ENCODE data around the gene RIMS3.
A peak's percentile ranks its signal among the peaks of the same experiment; 100 is the strongest.
"Not testable (repeated sequence)": the region's sequence is repeated elsewhere in the genome, so short reads cannot be mapped to it uniquely, and the experiment has no call there.

RIMS3 gene

DNA sequence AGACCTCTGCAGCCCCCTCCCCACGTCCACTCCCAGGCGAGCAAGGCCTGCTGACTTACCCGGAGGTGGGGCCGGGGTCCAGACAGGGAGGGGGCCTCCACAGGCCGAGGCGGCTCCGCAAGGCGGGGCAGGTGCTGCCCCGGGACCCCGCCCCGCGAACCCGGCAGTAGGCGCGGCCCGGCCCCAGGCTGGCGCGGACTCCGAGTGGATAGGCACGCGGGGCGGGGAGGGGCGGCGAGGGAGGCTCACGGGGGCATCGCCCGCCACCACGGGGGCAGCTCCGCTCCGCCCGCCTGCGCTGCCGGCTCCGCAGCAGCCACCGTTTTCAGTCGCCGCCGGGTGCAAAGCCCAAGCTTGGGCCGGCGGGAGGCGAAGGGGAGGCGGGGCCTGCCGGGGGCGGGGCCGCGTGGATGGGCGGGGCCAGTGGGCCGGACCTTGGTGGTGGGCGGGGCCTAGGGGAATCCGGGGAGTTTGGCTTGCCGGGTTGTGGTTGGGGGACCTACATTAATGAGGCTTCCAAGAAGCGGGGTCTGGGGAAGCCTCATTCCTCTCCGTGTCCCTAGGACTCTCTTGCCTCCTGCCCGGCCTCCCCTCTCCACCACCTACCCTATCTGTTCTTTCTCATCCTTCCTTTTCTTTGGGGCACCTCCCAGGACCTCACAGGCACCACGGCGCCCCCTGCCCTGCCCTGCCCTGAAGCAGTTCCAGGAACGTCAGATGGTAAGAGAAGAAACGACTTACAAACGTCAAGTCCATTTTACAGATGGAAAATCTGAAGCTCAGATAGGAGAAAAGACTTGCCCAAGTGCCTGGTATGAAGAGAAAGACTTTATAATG, at the start of gene RIMS3:
RIMS3 (minus strand) TSS at position 348 of the 837 bp plus-strand sequence. CDS start 23,757 bp downstream, outside the sequence.
- peak in 1 of 2 experiments; percentile 2 for DNase-seq (ENCODE audit: low read depth in 2 of 2)

DNA sequence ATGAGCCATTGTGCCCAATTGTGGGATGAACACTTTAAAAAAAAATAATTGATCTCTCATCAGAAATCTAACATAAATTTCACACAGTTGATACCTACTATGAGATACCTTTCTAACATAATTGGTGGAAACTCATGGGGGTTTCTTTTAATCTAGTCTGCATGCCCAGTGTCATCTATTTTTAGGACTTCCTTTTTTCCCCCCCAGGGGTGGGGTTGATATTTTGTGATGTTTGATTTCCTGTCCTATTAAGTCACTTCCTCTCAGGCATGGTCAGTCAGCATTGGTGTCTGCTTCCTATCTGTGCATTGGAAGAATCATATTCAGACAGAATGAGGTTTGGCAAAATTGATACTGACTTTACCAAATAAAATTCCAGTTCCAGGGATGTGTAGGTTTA, 47.5 kb upstream of the RIMS3 start:
- no peak for DNase-seq (ENCODE audit: low read depth in 2 of 2)

DNA sequence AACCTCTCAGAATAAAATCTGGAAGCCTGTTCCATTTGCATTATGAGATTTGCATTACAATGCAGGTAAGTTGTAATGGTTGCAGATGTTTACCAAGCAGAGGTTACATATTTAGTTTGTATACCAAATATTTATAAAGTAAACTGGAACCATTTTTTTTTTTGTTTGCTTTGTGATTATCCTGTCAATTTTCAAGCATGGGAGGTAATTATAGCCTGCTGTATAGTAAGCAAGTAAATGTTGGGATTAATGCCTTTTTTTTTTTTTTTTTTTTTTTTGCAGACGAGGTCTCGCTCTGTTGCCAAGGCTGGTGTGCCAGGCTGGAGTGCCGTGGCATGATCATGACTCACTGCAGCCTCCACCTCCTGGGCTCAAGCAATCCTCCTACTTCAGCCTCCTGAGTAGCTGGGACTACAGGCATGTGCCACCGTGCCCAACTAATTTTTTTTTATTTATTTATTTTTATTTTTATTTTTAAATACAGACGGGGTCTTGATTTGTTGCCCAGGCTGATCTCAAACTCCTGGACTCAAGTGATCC, 47.0 kb upstream of the RIMS3 start:
- no peak for DNase-seq (ENCODE audit: low read depth in 2 of 2)

DNA sequence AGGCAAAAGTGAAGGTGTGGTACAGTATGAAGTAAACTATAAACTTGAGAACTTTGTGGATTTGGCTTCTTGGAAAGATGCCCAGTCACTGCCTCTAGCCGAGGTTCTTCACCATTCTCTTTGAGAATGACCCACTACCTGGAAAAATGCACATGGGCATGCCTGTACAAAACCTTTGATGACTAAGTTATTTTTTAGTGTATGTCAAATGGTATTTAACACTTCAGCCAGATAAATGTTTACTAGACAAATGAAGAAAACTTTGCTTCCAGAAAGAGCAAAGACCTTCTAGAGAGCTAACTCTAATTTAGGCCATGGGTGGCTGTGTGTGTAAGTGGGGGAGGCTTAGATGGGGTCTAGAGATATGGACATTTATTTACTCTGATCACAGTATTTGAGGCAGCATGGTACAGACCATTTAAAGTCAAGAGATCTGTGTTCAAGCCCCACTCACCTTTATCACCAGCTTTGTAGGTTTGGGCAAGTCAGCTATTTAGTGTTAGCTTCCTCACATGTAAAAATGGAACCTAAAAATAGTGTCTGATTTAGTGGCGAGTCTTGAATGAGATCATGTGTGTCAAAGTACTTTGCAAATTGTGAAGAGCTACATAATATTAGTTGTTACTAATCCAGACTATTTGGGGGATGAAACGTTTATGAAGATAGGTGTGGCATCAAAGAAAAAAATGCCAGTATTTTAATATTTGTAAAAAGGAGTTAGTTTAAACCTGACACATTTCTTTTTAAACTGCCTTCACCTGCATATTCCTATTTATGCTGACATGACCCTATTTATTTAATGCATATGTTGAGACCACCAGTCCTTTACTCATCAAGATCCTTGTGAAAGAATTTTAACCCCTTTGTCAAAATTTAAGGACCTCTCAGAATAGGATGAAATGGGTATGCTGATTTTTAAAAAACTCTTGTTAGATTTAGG, 46.3 kb upstream of the RIMS3 start:
- DNase-seq (ENCODE audit: low read depth in 2 of 2): no peak

DNA sequence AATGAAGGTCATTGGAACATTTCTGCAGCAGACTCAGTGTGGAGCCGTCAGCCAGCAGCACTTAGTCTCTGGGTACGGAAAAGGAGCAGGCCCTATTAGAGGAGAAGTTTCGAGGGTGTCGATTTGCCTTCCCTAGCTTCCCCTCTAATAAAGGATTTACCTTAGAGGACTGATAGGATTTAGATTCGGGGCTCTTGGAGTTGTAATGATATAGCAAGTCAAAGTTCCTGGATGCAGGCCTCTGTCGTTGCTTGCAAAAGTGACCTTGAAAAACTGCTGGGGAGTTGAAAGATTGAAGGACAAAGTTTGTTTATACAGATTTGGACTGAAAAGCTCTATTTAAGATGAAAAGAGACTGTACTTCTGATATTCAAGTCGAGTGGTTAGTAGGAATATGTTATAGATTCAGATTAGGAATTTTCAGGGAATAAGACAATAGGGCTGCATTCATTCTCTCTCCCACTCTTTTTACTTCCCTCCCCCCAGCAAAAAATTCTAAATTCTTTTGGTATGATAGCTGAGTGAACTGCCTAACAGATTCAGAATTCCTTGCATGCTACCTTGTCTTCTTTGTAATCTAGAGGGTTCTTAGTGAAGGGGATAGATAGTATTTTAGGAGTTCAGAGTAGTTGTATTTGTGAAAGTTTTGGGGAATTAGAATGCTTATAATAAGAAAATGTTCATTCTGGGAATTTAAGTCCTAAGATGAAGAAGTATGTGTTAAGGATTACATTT, 45.3 kb upstream of the RIMS3 start:
- DNase-seq (ENCODE audit: low read depth in 2 of 2): no peak

GRCh38 chr1:40709802-40710278, 44.4 kb upstream of the RIMS3 start:
- no peak for DNase-seq (ENCODE audit: low read depth in 2 of 2)

DNA sequence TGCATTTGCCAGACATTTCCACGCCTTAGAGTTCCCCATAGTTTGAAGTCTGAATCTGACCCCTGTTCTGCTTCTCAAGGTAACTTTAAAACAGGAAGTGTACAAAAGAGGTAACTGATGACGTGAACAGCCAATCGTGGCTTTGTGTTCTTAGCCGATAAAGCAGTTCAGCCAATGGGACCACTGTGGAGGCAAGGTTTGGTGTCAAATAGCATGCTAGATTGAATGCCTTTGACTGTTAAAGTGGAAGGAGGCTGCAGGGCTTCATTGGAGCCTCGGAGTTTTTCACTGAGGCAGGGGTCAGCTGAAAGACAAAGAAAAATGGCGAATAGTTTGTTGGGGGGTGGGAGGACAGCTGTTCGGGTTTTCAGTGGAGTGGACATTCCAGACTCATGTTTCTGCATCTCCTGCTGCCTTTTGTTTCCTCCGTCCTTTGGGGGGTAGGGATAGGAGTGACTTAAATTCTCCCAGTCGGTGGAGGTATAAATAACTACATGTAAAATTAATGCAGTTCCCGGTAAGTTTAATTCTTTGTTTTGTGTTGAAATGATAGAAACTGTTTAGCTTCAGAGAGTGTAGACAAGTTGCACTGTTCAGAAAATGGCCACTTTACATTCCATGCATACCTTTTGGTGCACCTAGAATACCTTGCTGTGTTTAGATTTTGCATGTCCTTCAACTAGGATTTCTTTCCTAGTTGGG, 43.8 kb upstream of the RIMS3 start:
- peak; percentile 89 for DNase-seq (ENCODE audit: low read depth in 2 of 2)

DNA sequence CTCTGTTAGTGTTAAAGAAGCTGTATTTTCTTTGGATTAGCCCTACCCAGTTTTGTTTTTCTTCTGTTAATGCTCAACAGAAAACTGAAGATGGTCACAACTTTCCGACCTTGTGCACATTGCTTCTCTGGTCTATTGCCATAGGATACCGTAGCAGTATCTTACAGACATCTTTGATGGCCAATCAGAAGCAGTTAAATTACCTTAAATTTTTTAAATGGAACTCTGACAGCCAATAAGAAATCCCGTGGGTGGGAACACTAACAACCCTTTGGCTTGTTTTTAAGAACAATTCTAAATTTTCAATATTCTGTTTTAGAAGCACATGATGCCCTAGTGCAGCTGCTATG, 43.2 kb upstream of the RIMS3 start:
- DNase-seq (ENCODE audit: low read depth in 2 of 2): peak; percentile 69 to 71

- DNase-seq (ENCODE audit: low read depth in 2 of 2): no peak
Measured at GRCh38 chr1:40706626-40707025, 41.1 kb upstream of the RIMS3 start.

- no peak for DNase-seq (ENCODE audit: low read depth in 2 of 2)
Measured at GRCh38 chr1:40704817-40705733, 39.6 kb upstream of the RIMS3 start.

DNA sequence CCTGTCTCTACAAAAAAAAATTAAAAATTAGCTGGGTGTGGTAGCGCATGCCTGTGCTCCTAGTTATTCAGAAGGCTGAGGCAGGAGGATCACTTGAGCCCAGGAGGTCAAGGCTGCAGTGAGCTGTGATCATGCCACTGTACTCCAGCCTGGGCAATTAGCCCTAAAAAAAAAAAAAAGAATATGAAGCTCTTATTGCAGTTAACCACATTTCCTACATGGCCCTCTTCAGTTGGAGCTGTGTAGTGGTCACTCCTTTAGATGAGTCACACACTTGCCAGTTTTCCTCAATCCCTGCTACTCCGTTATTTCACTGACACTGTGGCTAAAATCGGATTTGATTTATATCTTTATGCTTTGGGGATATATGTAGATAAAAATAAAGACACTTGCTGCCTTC, 37.8 kb upstream of the RIMS3 start:
- no peak for DNase-seq (ENCODE audit: low read depth in 2 of 2)

- not testable (repeated sequence) for DNase-seq (ENCODE audit: low read depth in 2 of 2)
Measured at GRCh38 chr1:40702810-40703209, 37.3 kb upstream of the RIMS3 start.

DNA sequence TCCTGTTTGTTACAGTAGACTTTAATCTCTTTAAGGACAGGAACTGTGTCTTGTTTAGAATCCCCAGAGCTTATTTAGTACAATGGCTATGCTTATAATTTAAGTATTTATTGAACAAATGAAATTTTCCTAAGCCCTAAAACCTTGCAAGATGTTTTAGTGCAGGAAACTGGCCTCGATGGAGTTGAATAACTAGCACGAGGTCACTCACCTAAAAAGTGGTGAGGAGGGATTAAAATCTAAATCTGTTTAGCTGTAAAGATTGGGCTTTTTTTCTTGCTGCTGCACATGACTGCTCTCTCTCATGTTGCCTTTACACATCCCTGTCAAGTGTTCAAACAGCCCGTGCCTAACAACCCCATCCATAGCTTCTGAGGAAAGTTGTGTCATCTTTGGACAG, 36.2 kb upstream of the RIMS3 start:
- no peak for DNase-seq (ENCODE audit: low read depth in 2 of 2)

DNA sequence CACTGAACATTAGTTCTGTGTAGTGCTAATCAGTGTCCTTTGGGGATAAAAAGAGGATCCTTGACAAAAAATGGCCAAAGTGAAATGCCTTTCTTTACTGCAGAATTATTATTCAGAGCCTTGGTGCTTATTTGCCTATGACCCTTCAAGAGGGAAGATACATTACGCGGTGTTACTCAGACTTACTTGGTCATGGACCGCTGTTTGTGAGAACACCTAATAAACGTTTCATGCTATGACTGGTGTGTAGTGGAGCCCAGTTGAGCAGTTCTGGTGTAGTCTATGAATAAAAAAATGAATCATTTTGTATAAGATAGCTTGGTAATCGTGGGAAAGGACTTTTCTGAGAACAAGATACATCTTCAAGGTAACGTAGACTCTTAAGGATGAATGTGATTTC, 34.3 kb upstream of the RIMS3 start:
- no peak for DNase-seq (ENCODE audit: low read depth in 2 of 2)

DNA sequence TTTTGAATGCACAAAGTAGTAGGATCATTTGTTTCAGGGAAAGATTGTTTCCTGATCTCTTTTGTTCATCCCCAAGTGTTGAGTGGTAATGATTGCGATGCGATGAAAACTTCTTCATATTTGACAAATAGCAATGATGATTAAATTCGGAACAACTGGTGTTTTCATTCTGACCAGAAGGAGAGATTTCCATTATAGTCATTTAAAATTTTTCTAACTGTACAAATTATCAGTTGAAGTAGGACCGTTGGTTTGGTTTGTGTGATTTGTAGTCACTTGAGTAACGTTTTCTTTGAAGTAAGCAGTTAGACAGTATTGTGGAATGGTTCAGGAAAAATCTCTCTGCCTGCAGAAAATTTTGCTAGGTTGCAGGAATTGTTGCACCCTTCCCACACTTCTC, 32.0 kb upstream of the RIMS3 start:
- no peak for DNase-seq (ENCODE audit: low read depth in 2 of 2)

DNA sequence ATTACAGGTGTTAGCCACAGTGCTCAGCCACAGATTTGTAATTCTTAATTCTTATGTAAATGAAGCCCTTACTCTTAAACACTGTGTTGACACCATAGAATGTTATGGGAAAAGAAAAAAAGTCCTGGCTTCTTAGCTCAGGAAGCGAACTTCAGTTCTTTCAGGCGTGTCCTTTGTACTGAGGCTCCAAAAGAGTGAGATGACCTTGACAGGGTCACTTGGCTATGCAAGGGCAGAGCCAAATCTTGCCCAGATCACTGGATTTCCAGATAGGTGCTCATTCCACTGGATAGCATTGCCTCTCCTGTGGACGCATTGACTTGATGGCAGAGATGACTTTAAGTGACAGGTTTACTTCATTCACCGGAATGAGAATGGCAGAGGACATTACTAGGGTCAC, 30.8 kb upstream of the RIMS3 start:
- no peak for DNase-seq (ENCODE audit: low read depth in 2 of 2)

DNA sequence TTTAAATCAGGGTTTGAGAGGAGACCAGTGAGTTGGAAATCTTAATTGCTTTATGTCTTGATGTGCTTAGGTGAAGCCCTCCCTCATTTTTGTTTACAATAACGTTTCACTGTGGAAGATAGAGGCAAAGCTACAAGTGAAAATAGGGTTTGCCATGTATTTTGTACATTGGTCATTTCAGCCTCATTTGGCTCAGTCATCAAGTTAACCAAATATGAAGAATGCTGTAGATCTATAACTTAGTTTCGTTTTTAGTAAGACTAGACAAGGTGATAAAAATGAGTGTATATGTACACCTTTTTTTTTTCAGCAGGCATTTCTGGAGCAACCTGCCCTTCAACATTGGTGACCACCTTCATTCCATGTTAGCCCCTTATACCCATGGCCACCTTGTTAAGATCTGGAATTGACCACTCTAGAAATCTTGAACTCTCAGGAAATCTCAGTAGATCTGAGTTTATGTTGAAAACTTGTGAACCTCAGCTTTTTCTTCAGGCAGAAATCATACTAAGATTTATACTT, 28.9 kb upstream of the RIMS3 start:
- no peak for DNase-seq (ENCODE audit: low read depth in 2 of 2)

DNA sequence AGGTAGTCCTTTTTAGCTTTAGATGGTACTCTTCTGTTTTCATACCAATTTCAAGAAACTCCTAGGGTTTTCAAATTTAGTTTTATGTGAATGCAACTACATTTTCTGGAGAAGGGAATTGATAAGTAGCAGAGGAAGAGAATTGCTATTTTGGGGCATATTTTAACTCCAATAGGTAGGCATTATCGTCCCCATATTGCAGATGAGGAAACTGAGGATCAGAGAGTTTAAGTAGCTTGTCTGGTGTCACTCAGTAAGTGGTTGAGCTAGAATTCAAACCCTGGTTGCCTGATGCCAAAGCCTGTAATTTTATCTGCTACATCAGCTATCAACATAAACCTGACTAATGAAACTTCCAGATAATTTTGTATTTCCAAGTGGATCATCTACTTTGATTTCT, 27.9 kb upstream of the RIMS3 start:
- DNase-seq (ENCODE audit: low read depth in 2 of 2): no peak

DNA sequence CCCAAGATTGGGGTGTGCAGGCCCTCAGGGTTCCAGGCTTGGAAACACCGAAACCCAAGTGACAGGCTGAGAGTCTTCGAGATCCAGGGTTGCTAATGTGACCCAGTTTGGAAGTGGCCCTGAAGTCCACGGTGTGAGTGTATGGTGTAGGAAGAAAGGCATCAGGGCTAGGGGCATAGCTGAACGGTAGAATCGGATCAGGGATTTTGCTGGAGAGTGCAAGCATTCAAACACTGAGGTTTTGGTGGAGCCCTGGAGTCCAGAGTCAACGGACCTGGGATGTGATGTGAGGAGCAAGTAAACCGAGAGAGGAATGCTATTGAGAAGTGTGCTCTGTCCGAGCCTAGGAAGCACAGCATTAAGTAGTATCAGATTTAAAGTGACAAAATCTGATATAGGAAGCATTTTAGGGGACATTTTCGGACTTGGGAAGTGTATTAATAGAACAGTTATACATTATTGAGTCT, 27.0 kb upstream of the RIMS3 start:
- DNase-seq (ENCODE audit: low read depth in 2 of 2): no peak
